ENCODE measurements around the gene KY.

GRCh38 chr3:134666466-134666865, 15.6 kb upstream of the KY start:
- TF ChIP-seq CTCF (conservative IDR thresholded peaks at IDR 0.05; ENCODE audit: low read depth, low read length) (no peak), EZH2 (IDR thresholded peaks at IDR 0.05; ENCODE audit: low read length, unreplicated experiment) (no peak), EZH2phosphoT487 (IDR thresholded peaks at IDR 0.05; ENCODE audit: borderline replicate concordance, low read length) (no peak)
